Liver (tissue), 9 donors: Measurements from ENCODE around the gene ACOXL. TPM values are rescaled to one million over a fixed set of nuclear protein-coding genes. Genes with fewer than 3 reads are reported as not detected.

Experiments used
- DNase-seq: peaks from one replicate; pipeline ENCODE4 v3.0.0-alpha.2; 2017; ENCODE audit warnings: low spot score
- H3K27ac ChIP-seq, 2 donors: one replicate each; pipeline ENCODE4 v1.7.0; 2013; ENCODE audit warnings: inconsistent platforms in 2 of 2, low read length in 2 of 2, control low read depth in 1 of 2, low read depth in 1 of 2, mild to moderate bottlenecking in 1 of 2
- H3K27me3 ChIP-seq, 4 donors: one replicate each; pipeline versions ENCODE4 v1.6.1 to v1.7.0; 2013; ENCODE audit warnings: low read length in 3 of 4, inconsistent platforms in 1 of 4, mild to moderate bottlenecking in 1 of 4, moderate library complexity in 1 of 4; ENCODE audit not compliant: control insufficient read depth in 4 of 4, insufficient read depth in 4 of 4
- H3K36me3 ChIP-seq, 4 donors: one replicate each; pipeline versions ENCODE4 v1.6.1 to v1.7.0; 2013; ENCODE audit warnings: low read length in 3 of 4, mild to moderate bottlenecking in 3 of 4, low read depth in 1 of 4, moderate library complexity in 1 of 4; ENCODE audit not compliant: control insufficient read depth in 4 of 4, insufficient read depth in 3 of 4
- H3K4me1 ChIP-seq, 4 donors: one replicate each; pipeline versions ENCODE4 v1.6.1 to v1.7.0; 2013; ENCODE audit warnings: low read length in 3 of 4, mild to moderate bottlenecking in 3 of 4, moderate library complexity in 1 of 4; ENCODE audit not compliant: control insufficient read depth in 4 of 4, insufficient read depth in 4 of 4
- H3K4me3 ChIP-seq, 3 donors: one replicate each; pipeline versions ENCODE4 v1.6.1 to v1.7.0; 2013; ENCODE audit warnings: low read length in 3 of 3, control low read depth in 1 of 3, low read depth in 1 of 3, mild to moderate bottlenecking in 1 of 3
- H3K9ac ChIP-seq, 2 donors: one replicate each; pipeline ENCODE4 v1.7.0; 2013; ENCODE audit warnings: low read length in 2 of 2, mild to moderate bottlenecking in 2 of 2, moderate library complexity in 2 of 2, control low read depth in 1 of 2, low read depth in 1 of 2
- H3K9me3 ChIP-seq, 4 donors: one replicate each; pipeline versions ENCODE4 v1.6.1 to v1.7.0; 2013; ENCODE audit warnings: low read length in 3 of 4; ENCODE audit not compliant: control insufficient read depth in 4 of 4
- ATF3 ChIP-seq: IDR thresholded peaks from 2 replicates; pipeline ENCODE4 v1.6.1; 2016; ENCODE audit warnings: antibody characterized with exemption
- CTCF ChIP-seq: fragments of 150-350 bp; IDR thresholded peaks from 2 replicates; pipeline ENCODE4 v1.5.1; 2017; ENCODE audit warnings: improper control_type of control experiment, low read depth, low read length; ENCODE audit not compliant: missing input control
- EGR1 ChIP-seq, 2 donors: IDR thresholded peaks; 2 replicates each; pipeline ENCODE4 v1.6.1; 2016 to 2018; ENCODE audit warnings: antibody characterized with exemption in 2 of 2, low read depth in 2 of 2
- FOXA1 ChIP-seq: IDR thresholded peaks from 2 replicates; pipeline ENCODE4 v1.6.1; 2016; ENCODE audit warnings: antibody characterized with exemption
- FOXA2 ChIP-seq: IDR thresholded peaks from 2 replicates; pipeline ENCODE4 v1.6.1; 2016; ENCODE audit warnings: antibody characterized with exemption
- GABPA ChIP-seq, 2 donors: IDR thresholded peaks in 1 of 2; conservative IDR thresholded peaks in 1 of 2; 2 replicates each; pipeline ENCODE4 v1.6.1; 2016; ENCODE audit warnings: antibody characterized with exemption in 2 of 2, mild to moderate bottlenecking in 1 of 2, moderate library complexity in 1 of 2
- HNF4A ChIP-seq, 2 donors: conservative IDR thresholded peaks; 2 replicates each; pipeline ENCODE4 v1.6.1; 2016; ENCODE audit warnings: antibody characterized with exemption in 2 of 2, mild to moderate bottlenecking in 2 of 2
- HNF4G ChIP-seq: IDR thresholded peaks from 2 replicates; pipeline ENCODE4 v1.6.1; 2016; ENCODE audit warnings: antibody characterized with exemption
- JUND ChIP-seq, 2 donors: IDR thresholded peaks; 2 replicates each; pipeline ENCODE4 v1.6.1; 2016; ENCODE audit warnings: antibody characterized with exemption in 2 of 2
- MAX ChIP-seq: IDR thresholded peaks from 2 replicates; pipeline ENCODE4 v1.6.1; 2016; ENCODE audit warnings: antibody characterized with exemption
- NR2F2 ChIP-seq: IDR thresholded peaks from 2 replicates; pipeline ENCODE4 v1.6.1; 2016; ENCODE audit warnings: antibody characterized with exemption
- RAD21 ChIP-seq, 2 donors: IDR thresholded peaks; 2 replicates each; pipeline ENCODE4 v1.6.1; 2016; ENCODE audit warnings: antibody characterized with exemption in 2 of 2, mild to moderate bottlenecking in 2 of 2
- REST ChIP-seq: IDR thresholded peaks from 2 replicates; pipeline ENCODE4 v1.6.1; 2016; ENCODE audit warnings: antibody characterized with exemption, mild to moderate bottlenecking
- TAF1 ChIP-seq: conservative IDR thresholded peaks from 2 replicates; pipeline ENCODE4 v1.6.1; 2016; ENCODE audit warnings: antibody characterized with exemption, mild to moderate bottlenecking
- YY1 ChIP-seq: IDR thresholded peaks from 2 replicates; pipeline ENCODE4 v1.6.1; 2016; ENCODE audit warnings: antibody characterized with exemption, mild to moderate bottlenecking
- ZBTB33 ChIP-seq: IDR thresholded peaks from 2 replicates; pipeline ENCODE4 v1.6.1; 2016; ENCODE audit warnings: antibody characterized with exemption
- WGBS: extraction: QIAGEN DNeasy Blood & Tissue Kit; methylation state at CpG from one replicate; pipeline ENCODE4 v1.1.7; 2013; 5-methylcytosine and 5-hydroxymethylcytosine counted together
- polyA plus RNA-seq, 2 donors: library from polyadenylated mRNA; stranded (reverse) in 1 of 2; unstranded in 1 of 2; fragments of 200-250 nt in 1 of 2; fragments of >200 nt in 1 of 2; fragmentation: Nextera tagmentation in 1 of 2; extraction: Ambion mirVana in 1 of 2; gene quantifications; one replicate each; pipeline versions ENCODE4 v1.2.1 to v1.2.3, GENCODE V29; 2013 to 2015
- total RNA-seq, 2 donors: library from RNA; depleted of rRNA; stranded (reverse); fragments of >200 nt; gene quantifications; one replicate each; pipeline ENCODE4 v1.2.3, GENCODE V29; 2014
- donor health status: healthy.
- donor health status: healthy.
- donor health status: healthy.
- donor health status: healthy.
- donor health status: healthy.

ACOXL gene
- total and polyA plus RNA-seq, 4 donors: 0.07 TPM; not detected in 3

GRCh38 chr2:110820128-110820527 is 87.8 kb downstream of the ACOXL start:
- H3K4me1 ChIP-seq: no peaks in the 10 kb centered on the region
- peaks cover 0 to 2% (median 0%) of the 10 kb centered on the region in 4 donors for H3K9me3 ChIP-seq
- H3K27me3 ChIP-seq: no peaks in the 10 kb centered on the region
- H3K36me3 ChIP-seq: no peaks in the 10 kb centered on the region
- DNase-seq: no peak
- no peak overlapping the region for H3K27ac ChIP-seq
- H3K9ac ChIP-seq: no peak overlapping the region
- 55% methylated on average over 2 of the region's 2 CpGs for WGBS
- TF ChIP-seq YY1 (no peak), FOXA1 (no peak), HNF4A (conservative IDR thresholded peaks at IDR 0.05) (no peak), JUND (IDR thresholded peaks at IDR 0.05) (no peak), ATF3 (no peak), TAF1 (no peak), NR2F2 (no peak), CTCF (no peak), REST (no peak), HNF4G (no peak), RAD21 (IDR thresholded peaks at IDR 0.05) (no peak), FOXA2 (no peak), GABPA (IDR thresholded peaks at IDR 0.05 in 1 of 2, conservative IDR thresholded peaks at IDR 0.05 in 1 of 2) (no peak), EGR1 (IDR thresholded peaks at IDR 0.05; ENCODE audit: low read depth in 2 of 2) (no peak), ZBTB33 (no peak), MAX (no peak)
- H3K4me3 ChIP-seq: no peak overlapping the region

GRCh38 chr2:110823165-110823564 is 90.8 kb downstream of the ACOXL start:
- Histone ChIP-seq H3K27me3 (no peaks in the 10 kb centered on the region), H3K4me3 (no peak overlapping the region), H3K36me3 (no peaks in the 10 kb centered on the region), H3K27ac (no peak overlapping the region), H3K9me3 (peaks cover 0 to 2% (median 0%) of the 10 kb centered on the region in 4 donors), H3K9ac (no peak overlapping the region), H3K4me1 (no peaks in the 10 kb centered on the region)
- no peak for DNase-seq
- WGBS: 89% methylated on average over 3 of the region's 3 CpGs
- TF ChIP-seq EGR1 (IDR thresholded peaks at IDR 0.05; ENCODE audit: low read depth in 2 of 2): no peak
- no peak for TF ChIP-seq ZBTB33
- no peak for TF ChIP-seq FOXA2
- TF ChIP-seq HNF4G: no peak
- TF ChIP-seq NR2F2: no peak
- no peak for TF ChIP-seq REST
- TF ChIP-seq HNF4A (conservative IDR thresholded peaks at IDR 0.05): no peak
- TF ChIP-seq CTCF: no peak
